Activated CD8-positive, alpha-beta memory T cell treated with anti-CD3 and anti-CD28 coated beads, Interleukin-2, amount 10 ng/mL, durations not matched to agents 7 days and 5 days (primary cell): ENCODE results near the gene ANKRD40CL. TPM values are rescaled to one million over a fixed set of nuclear protein-coding genes. Genes with fewer than 3 reads are reported as not detected.

ENCODE experiments used
- ATAC-seq: fragments of 150-1000 bp; cut with Tn5 transposase; one replicate; pipeline ENCODE4 v1.10.0; 2021; ENCODE audit warnings: moderate library complexity
- CTCF ChIA-PET: fragments of 350-600 bp; sonication (Branson Sonifier 250); formaldehyde crosslinking; loops from one replicate; lab custom pipeline; 2021; ENCODE audit warnings: antibody characterized with exemption; lab: Charles Lee
- DNase-seq: peaks from one replicate; pipeline ENCODE4 v3.0.0-alpha.2; 2020
- H3K27ac Mint-ChIP-seq: one replicate; pipeline ENCODE4 v1.8.0; 2021; ENCODE audit warnings: mild to moderate bottlenecking, mixed read lengths
- H3K27me3 Mint-ChIP-seq: one replicate; pipeline ENCODE4 v1.8.0; 2021; ENCODE audit warnings: mixed read lengths
- H3K36me3 Mint-ChIP-seq: one replicate; pipeline ENCODE4 v1.8.0; 2021; ENCODE audit warnings: mild to moderate bottlenecking, mixed read lengths
- H3K4me1 Mint-ChIP-seq: one replicate; pipeline ENCODE4 v1.8.0; 2021; ENCODE audit warnings: mixed read lengths
- H3K4me3 Mint-ChIP-seq: one replicate; pipeline ENCODE4 v1.8.0; 2021; ENCODE audit warnings: mild to moderate bottlenecking, moderate library complexity, mixed read lengths
- H3K9me3 Mint-ChIP-seq: one replicate; pipeline ENCODE4 v1.8.0; 2022; ENCODE audit warnings: low read depth, mixed read lengths
- total RNA-seq, 2 experiments: library from RNA; stranded (reverse); gene quantifications; one replicate each; pipeline ENCODE4 v1.2.3, GENCODE V29; 2021

ANKRD40CL gene
- total RNA-seq, 2 experiments from 2014 or later: not detected

DNA sequence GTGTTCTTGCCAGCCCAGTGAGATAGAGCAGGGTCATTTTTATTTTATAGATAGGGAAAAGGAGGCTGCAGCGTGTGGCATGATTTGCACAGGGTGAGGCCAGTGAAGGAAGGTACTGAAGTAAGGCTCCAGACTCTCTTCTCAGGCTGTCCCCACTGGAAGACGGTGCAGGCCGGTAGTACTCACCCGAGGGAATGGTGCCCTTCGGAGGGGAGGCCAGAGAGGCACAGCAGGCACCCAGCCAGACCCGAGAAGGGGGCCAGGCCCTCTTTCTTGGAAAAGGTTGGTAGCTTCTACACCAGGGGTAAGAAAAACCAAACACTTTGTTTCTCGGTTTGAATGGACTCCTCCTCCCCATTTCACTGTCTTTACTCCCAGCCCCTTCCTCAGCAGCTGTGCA lies 288 bp downstream of the ANKRD40CL start:
- ATAC-seq (no peak), DNase-seq (no peak)
- H3K9me3 Mint-ChIP-seq: no peaks in the 10 kb centered on the region
- no peaks in the 10 kb centered on the region for H3K36me3 Mint-ChIP-seq
- no peak overlapping the region for H3K4me3 Mint-ChIP-seq
- H3K27ac Mint-ChIP-seq: no peak overlapping the region
- CTCF ChIA-PET: interaction anchor here (0.6 to 1.2 kb wide), 2 partner anchors 15 to 16 kb away, joined by 3 to 4 read pairs; no protein-coding TSS in a partner anchor
- H3K4me1 Mint-ChIP-seq: peaks cover 35% of the 10 kb centered on the region
- H3K27me3 Mint-ChIP-seq: peaks cover 27% of the 10 kb centered on the region

DNA sequence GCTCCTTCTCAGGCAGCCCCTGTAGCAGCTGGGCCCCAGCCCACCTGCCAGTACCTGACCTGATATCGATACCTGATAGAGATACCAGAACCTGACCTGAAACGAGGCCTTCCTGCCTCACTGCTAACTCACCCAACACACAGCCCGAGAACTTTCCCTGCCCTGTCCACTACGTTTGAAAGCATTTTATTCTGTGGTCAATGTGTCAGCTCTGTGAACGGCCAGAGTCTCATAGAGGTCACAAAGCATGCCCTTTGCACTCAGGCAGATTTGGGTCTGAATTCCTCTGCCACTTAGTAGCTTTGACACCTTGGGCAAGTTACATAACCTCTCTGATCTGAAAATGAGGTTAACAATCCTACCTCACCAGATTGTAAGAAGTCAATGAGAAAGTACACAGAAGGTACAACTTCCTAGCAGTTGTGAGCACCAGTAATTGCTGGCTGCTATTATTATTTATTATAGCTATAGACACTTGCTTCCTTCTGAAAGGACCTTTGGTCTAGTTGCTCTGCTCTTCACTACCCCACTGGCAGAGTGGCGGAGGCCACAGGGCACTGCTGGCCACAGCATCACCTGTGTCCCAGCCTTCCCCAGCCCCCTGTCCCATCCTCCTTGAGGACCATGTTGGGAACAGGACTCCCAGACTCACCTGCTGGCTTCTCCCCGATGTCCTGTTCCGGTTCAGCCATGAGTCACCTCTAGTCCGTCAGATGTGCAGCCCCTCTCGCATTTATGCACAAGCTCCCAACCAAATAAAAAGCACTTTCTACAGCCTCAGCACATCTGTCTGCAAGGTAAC lies 895 bp downstream of the ANKRD40CL start:
- Mint-ChIP-seq H3K4me1 (peaks cover 31% of the 10 kb centered on the region), H3K9me3 (no peaks in the 10 kb centered on the region), H3K27ac (no peak overlapping the region), H3K4me3 (no peak overlapping the region), H3K36me3 (no peaks in the 10 kb centered on the region), H3K27me3 (peaks cover 28% of the 10 kb centered on the region)
- DNase-seq: no peak
- CTCF ChIA-PET: interaction anchor here (0.6 to 1.7 kb wide), 2 partner anchors 15 to 17 kb away, joined by 3 to 6 read pairs; no protein-coding TSS in a partner anchor
- no peak for ATAC-seq

DNA sequence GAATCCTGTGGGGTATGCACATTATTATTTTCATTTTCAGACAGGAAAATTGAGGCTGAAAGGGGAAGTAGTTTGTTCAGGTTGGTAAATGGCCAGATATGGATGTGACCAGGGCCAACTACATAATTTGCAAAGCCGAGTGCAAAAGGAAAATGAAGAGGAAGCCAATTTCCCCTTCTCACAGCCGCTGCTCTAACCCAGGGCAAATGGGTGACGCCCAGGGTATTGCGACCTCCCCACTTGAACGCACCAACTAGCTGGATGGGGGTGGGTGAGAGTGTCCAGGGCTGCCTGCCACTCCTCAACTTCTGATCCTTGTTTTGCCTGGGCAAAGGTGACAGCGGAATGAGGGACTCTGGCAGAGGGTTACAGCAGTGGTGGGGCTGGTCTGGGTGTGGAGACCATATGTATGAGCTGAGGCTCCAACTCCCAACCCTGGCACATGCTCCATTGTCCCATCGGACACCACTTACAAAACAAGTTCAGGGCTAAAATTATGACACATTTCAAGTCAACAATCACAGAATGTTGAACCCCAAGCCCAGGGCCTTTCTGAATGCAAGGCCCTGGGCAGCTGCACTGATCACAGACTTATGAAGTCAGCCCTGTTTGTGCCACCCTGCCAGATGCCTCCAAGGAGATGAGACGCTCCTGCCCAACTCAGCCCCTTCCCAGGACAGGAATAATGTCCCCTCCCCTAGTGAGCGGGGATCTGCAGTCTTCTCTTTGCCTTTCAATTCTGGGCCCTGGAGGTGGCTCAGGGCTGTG lies 1.7 kb downstream of the ANKRD40CL start:
- Mint-ChIP-seq H3K9me3 (no peaks in the 10 kb centered on the region), H3K27ac (no peak overlapping the region), H3K4me1 (peaks cover 31% of the 10 kb centered on the region), H3K36me3 (no peaks in the 10 kb centered on the region), H3K27me3 (peaks cover 28% of the 10 kb centered on the region), H3K4me3 (no peak overlapping the region)
- DNase-seq: no peak
- no peak for ATAC-seq
- CTCF ChIA-PET: interaction anchor here (1.7 kb wide), 1 partner anchor 18 kb away, joined by 6 read pairs; no protein-coding TSS in a partner anchor

DNA sequence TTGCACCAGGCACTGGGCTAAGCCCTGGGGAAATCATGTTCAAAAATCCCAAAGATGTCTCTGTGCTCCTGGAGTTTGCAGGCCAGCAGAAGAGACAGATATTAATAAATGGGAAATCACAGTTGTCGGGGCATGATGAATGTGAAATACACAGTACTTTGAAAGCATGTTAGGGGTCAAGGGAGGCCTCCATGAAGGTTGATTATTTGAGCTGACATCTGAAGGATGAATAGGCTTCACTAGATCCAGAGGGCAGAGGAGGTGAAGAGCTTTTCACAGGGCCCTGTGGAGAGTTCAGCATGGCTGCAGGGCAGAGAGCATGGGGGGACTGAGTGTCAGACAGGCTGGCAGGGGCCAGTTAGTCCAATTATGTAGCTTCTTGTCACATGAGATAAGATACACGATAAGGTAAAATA lies 2.6 kb downstream of the ANKRD40CL start:
- Mint-ChIP-seq H3K27me3 (peaks cover 21% of the 10 kb centered on the region), H3K4me3 (no peak overlapping the region), H3K36me3 (no peaks in the 10 kb centered on the region), H3K27ac (no peak overlapping the region), H3K4me1 (peaks cover 31% of the 10 kb centered on the region), H3K9me3 (no peaks in the 10 kb centered on the region)
- DNase-seq: no peak
- CTCF ChIA-PET: interaction anchor here (0.9 to 2.0 kb wide), 3 partner anchors 17 to 88 kb away, joined by 3 to 4 read pairs (median 3); no protein-coding TSS in a partner anchor
- ATAC-seq: no peak

DNA sequence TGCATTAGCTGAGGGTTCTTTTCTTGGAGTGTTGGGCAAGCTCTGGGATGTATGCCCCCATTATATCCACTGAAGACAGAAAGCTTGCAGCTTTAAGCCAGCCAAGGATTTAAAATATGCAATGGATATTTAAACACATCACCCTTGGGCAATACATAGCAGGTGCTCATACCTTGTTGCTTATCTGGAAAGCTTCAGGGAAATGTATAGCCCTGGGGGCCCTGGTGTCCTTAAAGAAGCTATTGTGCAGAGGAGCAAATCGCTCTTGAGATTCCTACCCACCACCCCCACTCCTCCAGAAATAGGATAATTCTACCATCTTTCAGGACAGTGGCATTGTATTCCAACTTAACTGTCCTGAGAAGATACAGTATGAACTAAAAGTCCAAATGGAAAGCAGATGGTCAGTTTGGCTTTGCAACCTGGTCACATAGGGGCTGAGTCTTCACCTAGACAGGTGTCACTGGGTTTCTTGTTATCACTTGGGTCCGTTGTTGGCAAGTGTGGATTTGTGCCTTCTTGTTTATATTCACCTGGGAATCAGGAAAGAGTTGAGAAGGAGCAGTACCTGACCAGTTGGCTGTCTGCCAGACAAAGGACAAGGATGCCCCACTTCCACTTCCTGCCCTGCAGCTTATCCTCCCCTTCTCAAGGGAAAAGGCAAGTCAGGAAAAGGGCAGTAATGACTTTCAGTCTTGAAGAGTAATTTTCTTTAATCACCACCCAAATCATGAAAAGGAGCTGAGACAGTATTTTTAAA lies 3.4 kb downstream of the ANKRD40CL start:
- H3K4me1 Mint-ChIP-seq: peaks cover 31% of the 10 kb centered on the region
- DNase-seq (no peak), ATAC-seq (no peak)
- H3K27me3 Mint-ChIP-seq: peaks cover 21% of the 10 kb centered on the region
- no peak overlapping the region for H3K4me3 Mint-ChIP-seq
- no peaks in the 10 kb centered on the region for H3K36me3 Mint-ChIP-seq
- CTCF ChIA-PET: interaction anchor here (0.9 to 2.8 kb wide), 8 partner anchors 8 to 202 kb away, joined by 3 to 14 read pairs (median 3); no protein-coding TSS in a partner anchor
- no peaks in the 10 kb centered on the region for H3K9me3 Mint-ChIP-seq
- no peak overlapping the region for H3K27ac Mint-ChIP-seq

DNA sequence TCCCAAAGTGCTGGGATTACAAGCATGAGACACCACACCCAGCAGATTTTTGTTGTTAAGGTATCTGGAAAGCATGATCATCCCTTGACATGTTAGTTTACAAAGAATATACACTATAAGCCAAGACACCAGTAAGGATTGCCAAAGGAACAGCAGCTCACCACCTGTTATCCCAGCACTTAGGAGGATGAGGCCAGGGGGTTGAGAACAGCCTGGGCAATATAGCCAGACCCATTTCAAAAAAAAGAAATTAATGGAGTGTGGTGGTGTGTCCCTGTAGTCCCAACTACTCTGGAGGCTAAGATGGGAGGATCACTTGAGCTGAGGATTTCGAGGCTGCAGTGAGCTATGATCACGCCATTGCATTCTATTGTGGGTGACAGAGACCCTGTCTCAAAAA lies 5.1 kb downstream of the ANKRD40CL start:
- peaks cover 21% of the 10 kb centered on the region for H3K27me3 Mint-ChIP-seq
- H3K4me3 Mint-ChIP-seq: no peak overlapping the region
- no peaks in the 10 kb centered on the region for H3K9me3 Mint-ChIP-seq
- no peak for ATAC-seq
- DNase-seq: no peak
- no peaks in the 10 kb centered on the region for H3K36me3 Mint-ChIP-seq
- H3K27ac Mint-ChIP-seq: no peak overlapping the region
- peaks cover 28% of the 10 kb centered on the region for H3K4me1 Mint-ChIP-seq
- CTCF ChIA-PET: interaction anchor here (1.3 to 2.8 kb wide), 4 partner anchors 10 to 203 kb away, joined by 3 to 14 read pairs (median 3); no protein-coding TSS in a partner anchor

DNA sequence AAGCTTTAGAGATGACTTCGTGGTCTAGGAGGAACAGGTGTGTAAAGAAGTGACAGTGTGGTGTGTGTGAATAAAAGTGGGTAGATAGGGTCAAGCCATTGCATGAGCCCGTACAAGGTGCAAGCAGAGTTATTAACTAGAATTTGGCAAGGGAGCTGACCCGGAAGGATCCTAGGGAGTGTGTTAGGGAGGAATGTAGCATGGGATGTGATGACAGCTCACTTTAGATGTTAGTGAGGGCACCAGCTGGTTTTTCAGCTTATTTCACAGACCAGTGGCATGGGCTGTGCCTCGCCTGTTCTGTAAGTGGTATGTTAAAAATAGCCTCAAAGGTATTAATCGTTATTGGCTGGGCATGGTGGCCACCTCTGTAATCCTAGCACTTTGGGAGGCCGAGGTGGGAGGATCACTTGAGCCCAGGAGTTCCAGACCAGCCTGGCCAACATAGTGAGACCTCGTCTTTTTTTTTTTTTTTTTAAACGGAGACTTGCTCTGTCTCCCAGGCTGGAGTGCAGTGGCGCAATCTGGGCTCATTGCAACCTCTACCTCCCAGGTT lies 8.3 kb downstream of the ANKRD40CL start:
- ATAC-seq (no peak), DNase-seq (no peak)
- Mint-ChIP-seq H3K27ac (no peak overlapping the region), H3K4me3 (no peak overlapping the region), H3K4me1 (peaks cover 7% of the 10 kb centered on the region), H3K36me3 (peaks cover 10% of the 10 kb centered on the region), H3K9me3 (no peaks in the 10 kb centered on the region), H3K27me3 (peaks cover 14% of the 10 kb centered on the region)
- CTCF ChIA-PET: no interaction called here

DNA sequence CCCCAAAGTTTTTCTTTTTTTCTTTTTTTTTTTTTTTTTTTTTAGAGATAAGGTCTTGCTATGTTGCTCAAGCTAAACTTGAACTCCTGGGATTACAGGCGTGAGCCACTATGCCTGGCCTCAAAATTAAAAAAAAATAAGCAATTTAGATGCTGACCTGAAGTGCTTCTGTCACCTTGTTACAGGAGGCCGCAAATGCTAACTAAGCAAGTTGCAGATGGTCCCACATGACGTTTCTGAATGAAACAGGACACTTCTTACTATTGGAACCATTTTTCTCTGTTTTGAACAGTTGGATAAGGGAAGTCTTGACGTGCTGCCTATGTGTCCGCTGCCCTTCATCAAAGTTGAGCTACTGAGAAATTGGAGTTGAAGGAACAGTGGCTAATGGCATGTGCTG lies 8.8 kb downstream of the ANKRD40CL start:
- ATAC-seq (no peak), DNase-seq (no peak)
- CTCF ChIA-PET: interaction anchor here (0.6 to 0.8 kb wide), 2 partner anchors 9 to 705 kb away, joined by 3 to 4 read pairs; no protein-coding TSS in a partner anchor
- Mint-ChIP-seq H3K27me3 (peaks cover 10% of the 10 kb centered on the region), H3K4me1 (peaks cover 7% of the 10 kb centered on the region), H3K36me3 (peaks cover 13% of the 10 kb centered on the region), H3K4me3 (no peak overlapping the region), H3K9me3 (no peaks in the 10 kb centered on the region), H3K27ac (no peak overlapping the region)

DNA sequence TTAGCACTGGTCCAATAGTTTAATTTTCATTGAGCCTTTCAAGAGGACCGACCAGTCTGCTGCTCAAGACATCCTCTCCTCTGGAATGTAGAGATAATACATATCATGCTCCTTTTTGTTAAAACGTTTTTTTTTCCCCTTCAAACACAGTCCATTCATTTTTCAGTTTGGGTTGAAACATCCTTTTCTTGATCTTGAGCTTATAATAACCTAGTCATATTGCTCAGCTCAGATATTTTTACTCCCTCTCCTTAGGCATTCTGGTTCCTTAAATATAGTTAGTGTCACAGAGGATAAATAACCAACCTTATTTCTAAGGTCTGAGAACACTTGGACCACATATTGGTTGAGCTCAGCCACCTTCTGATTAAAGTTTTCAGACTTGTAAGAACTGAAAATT lies 12.8 kb downstream of the ANKRD40CL start:
- Mint-ChIP-seq H3K27ac (no peak overlapping the region), H3K4me3 (no peak overlapping the region), H3K4me1 (no peaks in the 10 kb centered on the region), H3K27me3 (no peaks in the 10 kb centered on the region), H3K9me3 (no peaks in the 10 kb centered on the region), H3K36me3 (peaks cover 42% of the 10 kb centered on the region)
- CTCF ChIA-PET: no interaction called here
- DNase-seq (no peak), ATAC-seq (no peak)

DNA sequence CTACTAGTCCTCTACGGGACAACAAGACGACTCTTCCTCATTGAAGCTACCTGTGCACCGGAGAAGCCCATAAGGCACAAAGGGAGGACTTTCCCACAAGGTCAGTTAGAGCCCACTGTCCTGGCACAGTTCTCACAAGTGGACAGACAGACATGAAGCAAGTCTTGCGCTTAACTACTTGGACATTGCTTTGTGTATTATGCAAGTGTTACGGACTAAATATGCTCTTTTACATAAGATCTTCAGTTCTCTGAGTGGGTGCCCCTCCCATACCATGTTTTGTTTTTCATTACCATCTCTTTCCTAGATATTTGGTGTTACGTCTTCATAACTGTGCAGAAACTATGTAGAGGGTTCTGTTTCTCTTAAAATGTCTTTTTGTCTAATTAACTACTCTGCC lies 18.1 kb downstream of the ANKRD40CL start:
- no peak overlapping the region for H3K4me3 Mint-ChIP-seq
- no peaks in the 10 kb centered on the region for H3K9me3 Mint-ChIP-seq
- H3K36me3 Mint-ChIP-seq: peaks cover 69% of the 10 kb centered on the region
- H3K27me3 Mint-ChIP-seq: no peaks in the 10 kb centered on the region
- peaks cover 7% of the 10 kb centered on the region for H3K4me1 Mint-ChIP-seq
- no peak for DNase-seq
- no peak overlapping the region for H3K27ac Mint-ChIP-seq
- ATAC-seq: no peak
- CTCF ChIA-PET: interaction anchor here (1.0 kb wide), 1 partner anchor 9 kb away, joined by 3 read pairs; no protein-coding TSS in a partner anchor

DNA sequence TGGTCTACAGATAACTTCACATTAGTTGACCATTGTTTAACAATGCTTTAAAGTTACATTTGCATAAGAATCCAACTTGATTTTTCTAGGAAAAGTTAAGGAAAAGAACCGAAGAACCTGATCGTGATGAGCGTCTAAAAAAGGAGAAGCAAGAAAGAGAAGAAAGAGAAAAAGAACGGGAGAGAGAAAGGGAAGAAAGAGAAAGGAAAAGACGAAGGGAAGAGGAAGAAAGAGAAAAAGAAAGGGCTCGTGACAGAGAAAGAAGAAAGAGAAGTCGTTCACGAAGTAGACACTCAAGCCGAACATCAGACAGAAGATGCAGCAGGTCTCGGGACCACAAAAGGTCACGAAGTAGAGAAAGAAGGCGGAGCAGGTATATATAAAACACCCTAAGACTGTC lies 21.7 kb downstream of the ANKRD40CL start:
- ATAC-seq (no peak), DNase-seq (no peak)
- H3K9me3 Mint-ChIP-seq: no peaks in the 10 kb centered on the region
- H3K36me3 Mint-ChIP-seq: peaks cover 74% of the 10 kb centered on the region
- CTCF ChIA-PET: no interaction called here
- H3K27ac Mint-ChIP-seq: no peak overlapping the region
- no peak overlapping the region for H3K4me3 Mint-ChIP-seq
- H3K4me1 Mint-ChIP-seq: peaks cover 7% of the 10 kb centered on the region
- no peaks in the 10 kb centered on the region for H3K27me3 Mint-ChIP-seq

DNA sequence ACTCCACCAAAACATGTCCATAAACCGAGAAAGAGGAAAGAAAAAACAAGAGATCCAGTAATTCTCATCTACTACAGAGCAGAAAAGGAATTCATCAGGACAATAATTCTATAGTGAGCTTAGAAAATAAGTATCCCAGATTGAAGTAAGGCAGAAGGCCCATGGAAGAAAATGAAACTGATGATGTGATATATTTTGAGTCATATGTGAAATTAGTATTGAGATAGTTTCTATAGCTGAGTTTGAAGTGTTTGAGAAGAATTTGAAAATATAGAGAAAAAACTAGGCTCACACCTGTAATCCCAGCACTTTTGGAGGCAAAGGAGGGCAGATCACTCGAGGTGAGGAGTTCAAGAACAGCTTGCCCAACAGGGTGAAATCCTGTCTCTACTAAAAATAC lies 28.2 kb downstream of the ANKRD40CL start:
- Mint-ChIP-seq H3K27ac (peak overlapping the region; percentile 13), H3K4me1 (peaks cover 41% of the 10 kb centered on the region), H3K27me3 (no peaks in the 10 kb centered on the region), H3K4me3 (no peak overlapping the region), H3K9me3 (no peaks in the 10 kb centered on the region), H3K36me3 (peaks cover 58% of the 10 kb centered on the region)
- no peak for ATAC-seq
- no peak for DNase-seq
- CTCF ChIA-PET: no interaction called here
